A673 (cell line): Measurements from ENCODE around the gene CLCNKB.

ENCODE experiments used
- EZH2 ChIP-seq: fragments of 200-600 bp; sonication (generic); IDR thresholded peaks from 2 replicates; pipeline ENCODE4 v1.6.1; 2017; ENCODE audit warnings: borderline replicate concordance, low read depth, mild to moderate bottlenecking, mixed read lengths, antibody characterized with exemption, low read length; ENCODE audit not compliant: poor library complexity, severe bottlenecking
- TF ChIP-seq, protein P1 (sequence below): fragments of 300-800, 200-600 bp; sonication (generic); conservative IDR thresholded peaks from 2 replicates; pipeline ENCODE4 v1.5.1; 2017; ENCODE audit warnings: low read depth, mild to moderate bottlenecking, antibody characterized with exemption, low read length, moderate library complexity, mixed read lengths

DNA sequence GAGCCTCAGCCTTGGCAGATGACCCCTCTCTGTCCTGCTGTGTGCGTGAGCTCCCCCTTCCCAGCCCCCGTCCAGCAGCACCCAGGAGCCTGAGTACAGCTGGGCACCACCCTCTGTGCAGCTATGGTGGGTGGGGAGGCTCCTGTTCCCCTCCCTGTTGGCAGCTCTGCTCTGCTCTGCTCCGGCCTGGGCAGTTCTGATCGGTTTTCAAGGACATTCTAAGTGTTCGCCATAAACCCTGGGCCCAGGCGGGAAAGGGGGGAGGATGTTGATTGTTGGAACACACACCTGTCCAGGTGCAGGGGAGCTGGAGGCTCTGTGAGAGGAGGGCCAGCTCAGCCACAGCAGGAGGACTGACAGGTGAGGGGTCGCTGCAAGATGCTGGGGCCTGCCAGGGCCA is at the start of gene CLCNKB:
- TF ChIP-seq EZH2, result no peak
- TF ChIP-seq, protein P1, sequence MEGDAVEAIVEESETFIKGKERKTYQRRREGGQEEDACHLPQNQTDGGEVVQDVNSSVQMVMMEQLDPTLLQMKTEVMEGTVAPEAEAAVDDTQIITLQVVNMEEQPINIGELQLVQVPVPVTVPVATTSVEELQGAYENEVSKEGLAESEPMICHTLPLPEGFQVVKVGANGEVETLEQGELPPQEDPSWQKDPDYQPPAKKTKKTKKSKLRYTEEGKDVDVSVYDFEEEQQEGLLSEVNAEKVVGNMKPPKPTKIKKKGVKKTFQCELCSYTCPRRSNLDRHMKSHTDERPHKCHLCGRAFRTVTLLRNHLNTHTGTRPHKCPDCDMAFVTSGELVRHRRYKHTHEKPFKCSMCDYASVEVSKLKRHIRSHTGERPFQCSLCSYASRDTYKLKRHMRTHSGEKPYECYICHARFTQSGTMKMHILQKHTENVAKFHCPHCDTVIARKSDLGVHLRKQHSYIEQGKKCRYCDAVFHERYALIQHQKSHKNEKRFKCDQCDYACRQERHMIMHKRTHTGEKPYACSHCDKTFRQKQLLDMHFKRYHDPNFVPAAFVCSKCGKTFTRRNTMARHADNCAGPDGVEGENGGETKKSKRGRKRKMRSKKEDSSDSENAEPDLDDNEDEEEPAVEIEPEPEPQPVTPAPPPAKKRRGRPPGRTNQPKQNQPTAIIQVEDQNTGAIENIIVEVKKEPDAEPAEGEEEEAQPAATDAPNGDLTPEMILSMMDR, result no peak
